ENCODE data around the gene TCEANC2.
A peak's percentile ranks its signal among the peaks of the same experiment; 100 is the strongest.

TCEANC2 gene

GRCh38 chr1:54112705-54113368, 59.4 kb downstream of the TCEANC2 start:
- FAIRE-seq (no peak), DNase-seq (ENCODE audit: low spot score) (no peak)

GRCh38 chr1:54114001-54114400, 60.6 kb downstream of the TCEANC2 start:
- no peak for FAIRE-seq
- no peak for DNase-seq (ENCODE audit: low spot score)

- DNase-seq (ENCODE audit: low spot score): no peak
- FAIRE-seq: no peak
These were observed 61.5 kb downstream of the TCEANC2 start for GRCh38 chr1:54114955-54115354.

- no peak for FAIRE-seq
- no peak for DNase-seq (ENCODE audit: low spot score)
These were observed 62.1 kb downstream of the TCEANC2 start for GRCh38 chr1:54115520-54115919.

- peak; percentile 75 for FAIRE-seq
- DNase-seq (ENCODE audit: low spot score): peak; percentile 65
These were observed 64.6 kb downstream of the TCEANC2 start for GRCh38 chr1:54117815-54118563.

GRCh38 chr1:54118704-54119103, 65.3 kb downstream of the TCEANC2 start:
- peak; percentile 57 for DNase-seq (ENCODE audit: low spot score)

GRCh38 chr1:54120018-54120697, 66.8 kb downstream of the TCEANC2 start:
- DNase-seq (ENCODE audit: low spot score) (no peak), FAIRE-seq (peak; percentile 99)

More at GRCh38 chr1:54118704-54119103, 65.3 kb downstream of the TCEANC2 start:
- FAIRE-seq: no peak

GRCh38 chr1:54120698-54121481, 67.5 kb downstream of the TCEANC2 start:
- DNase-seq (ENCODE audit: low spot score): no peak
- no peak for FAIRE-seq

- DNase-seq (ENCODE audit: low spot score) (peak; percentile 88), FAIRE-seq (peak; percentile 37)
These were observed 68.2 kb downstream of the TCEANC2 start for GRCh38 chr1:54121482-54122134.

- peak; percentile 62 for FAIRE-seq
- no peak for DNase-seq (ENCODE audit: low spot score)
These were observed 68.8 kb downstream of the TCEANC2 start for GRCh38 chr1:54122135-54122751.

GRCh38 chr1:54122992-54123391, 69.6 kb downstream of the TCEANC2 start:
- FAIRE-seq (no peak), DNase-seq (ENCODE audit: low spot score) (no peak)

GRCh38 chr1:54124472-54124871, 71.1 kb downstream of the TCEANC2 start:
- FAIRE-seq: no peak
- DNase-seq (ENCODE audit: low spot score): no peak

GRCh38 chr1:54124906-54125305, 71.5 kb downstream of the TCEANC2 start:
- FAIRE-seq: no peak

GRCh38 chr1:54125386-54126070, 72.1 kb downstream of the TCEANC2 start:
- DNase-seq (ENCODE audit: low spot score) (no peak), FAIRE-seq (no peak)

More at GRCh38 chr1:54124906-54125305, 71.5 kb downstream of the TCEANC2 start:
- no peak for DNase-seq (ENCODE audit: low spot score)

- no peak for DNase-seq (ENCODE audit: low spot score)
- no peak for FAIRE-seq
These were observed 72.9 kb downstream of the TCEANC2 start for GRCh38 chr1:54126271-54126815.

GRCh38 chr1:54127594-54128300, 74.3 kb downstream of the TCEANC2 start:
- DNase-seq (ENCODE audit: low spot score): no peak
- FAIRE-seq: no peak

GRCh38 chr1:54129858-54130257, 76.5 kb downstream of the TCEANC2 start:
- DNase-seq (ENCODE audit: low spot score): no peak
- FAIRE-seq: no peak

GRCh38 chr1:54131419-54131818, 78.0 kb downstream of the TCEANC2 start:
- DNase-seq (ENCODE audit: low spot score): no peak
- FAIRE-seq: no peak

GRCh38 chr1:54132495-54132894, 79.1 kb downstream of the TCEANC2 start:
- FAIRE-seq (no peak), DNase-seq (ENCODE audit: low spot score) (no peak)

All from urothelium cell line (cell line).